Lung (tissue), 12 donors: ENCODE results near the gene SSH3. TPM values are rescaled to one million over a fixed set of nuclear protein-coding genes. Genes with fewer than 3 reads are reported as not detected.

ENCODE experiments used
- ATAC-seq: fragments of 200-7000 bp; cut with Tn5 transposase; one replicate; pipeline ENCODE4 v1.9.1; 2020; ENCODE audit warnings: moderate number of reproducible peaks; ENCODE audit not compliant: insufficient read depth, low FRiP score
- DNase-seq, 3 donors: peaks; one replicate each; pipeline ENCODE4 v3.0.0-alpha.2; 2013 to 2017
- H3K27ac ChIP-seq, 2 donors: one replicate each; pipeline ENCODE4 v1.5.1; 2013; ENCODE audit warnings: mild to moderate bottlenecking in 2 of 2, moderate library complexity in 2 of 2, control low read depth in 1 of 2, inconsistent platforms in 1 of 2, low read depth in 1 of 2, low read length in 1 of 2
- H3K27me3 ChIP-seq, 3 donors: one replicate each; pipeline ENCODE4 v1.5.1; 2013; ENCODE audit warnings: low read length in 2 of 3; ENCODE audit not compliant: control insufficient read depth in 3 of 3, insufficient read depth in 3 of 3
- H3K36me3 ChIP-seq, 4 donors: one replicate each; pipeline ENCODE4 v1.5.1; 2013; ENCODE audit warnings: low read length in 4 of 4, mild to moderate bottlenecking in 1 of 4, moderate library complexity in 1 of 4; ENCODE audit not compliant: control insufficient read depth in 4 of 4, insufficient read depth in 4 of 4
- H3K4me1 ChIP-seq, 5 donors: one replicate each; pipeline ENCODE4 v1.5.1; 2013; ENCODE audit warnings: low read length in 5 of 5, mild to moderate bottlenecking in 2 of 5, moderate library complexity in 1 of 5; ENCODE audit not compliant: control insufficient read depth in 5 of 5, insufficient read depth in 5 of 5
- H3K4me3 ChIP-seq: one replicate; pipeline ENCODE4 v1.5.1; 2013; ENCODE audit warnings: mild to moderate bottlenecking, control low read depth, moderate library complexity
- H3K9ac ChIP-seq, 2 donors: one replicate each; pipeline ENCODE4 v1.5.1; 2013; ENCODE audit warnings: low read length in 2 of 2, control low read depth in 1 of 2; ENCODE audit not compliant: insufficient read depth in 1 of 2
- H3K9me3 ChIP-seq, 4 donors: one replicate each; pipeline ENCODE4 v1.5.1; 2013; ENCODE audit warnings: low read length in 3 of 4, mild to moderate bottlenecking in 1 of 4, moderate library complexity in 1 of 4; ENCODE audit not compliant: control insufficient read depth in 4 of 4, insufficient read depth in 3 of 4
- WGBS, 2 donors: extraction: QIAGEN DNeasy Blood & Tissue Kit; methylation state at CpG; one replicate each; pipeline ENCODE4 v1.1.7; 2013; 5-methylcytosine and 5-hydroxymethylcytosine counted together
- polyA plus RNA-seq, 2 donors: library from polyadenylated mRNA; stranded (reverse); fragments of 200-250 nt; gene quantifications; one replicate each; pipeline ENCODE4 v1.2.1, GENCODE V29; 2013
- total RNA-seq, 2 donors: library from RNA; depleted of rRNA in 1 of 2; stranded (reverse); fragments of >200 nt in 1 of 2; gene quantifications; one replicate each; pipeline ENCODE4 v1.2.1, GENCODE V29; 2014 to 2021
- TF ChIP-seq, protein P1 (sequence below): IDR thresholded peaks from 2 replicates; pipeline ENCODE4 v1.5.1; 2012; ENCODE audit warnings: mild to moderate bottlenecking; ENCODE audit errors: control extremely low read depth, extremely low read depth
- donor health status: control.
- donor health status: control.
- donor health status: Bipolar disorder and iron deficiency.
- donor health status: healthy.
- donor health status: DM: yes; HTN: yes; CAD: no.

The SSH3 gene
- total and polyA plus RNA-seq, 4 donors: 19.0 to 42.7 (median 27.2) TPM

DNA sequence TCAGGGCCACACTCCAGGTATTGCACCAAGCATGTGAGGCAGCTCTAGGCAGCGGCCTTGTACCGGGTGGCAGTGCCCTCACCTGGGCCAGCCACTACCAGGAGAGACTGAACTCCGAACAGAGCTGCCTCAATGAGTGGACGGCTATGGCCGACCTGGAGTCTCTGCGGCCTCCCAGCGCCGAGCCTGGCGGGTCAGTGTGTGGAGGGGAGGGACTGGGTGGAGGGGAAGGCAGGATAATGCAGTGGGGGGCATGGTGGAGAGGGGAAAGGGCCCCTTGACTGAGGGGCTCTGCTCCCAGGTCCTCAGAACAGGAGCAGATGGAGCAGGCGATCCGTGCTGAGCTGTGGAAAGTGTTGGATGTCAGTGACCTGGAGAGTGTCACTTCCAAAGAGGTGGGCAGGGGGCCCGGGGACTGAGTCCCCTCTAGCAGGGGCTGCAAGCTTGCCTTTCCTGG, 4.2 kb downstream of the SSH3 start:
- ATAC-seq: no peak
- WGBS, 2 donors: 88 to 94% methylated on average over 12 of the region's 12 CpGs

DNA sequence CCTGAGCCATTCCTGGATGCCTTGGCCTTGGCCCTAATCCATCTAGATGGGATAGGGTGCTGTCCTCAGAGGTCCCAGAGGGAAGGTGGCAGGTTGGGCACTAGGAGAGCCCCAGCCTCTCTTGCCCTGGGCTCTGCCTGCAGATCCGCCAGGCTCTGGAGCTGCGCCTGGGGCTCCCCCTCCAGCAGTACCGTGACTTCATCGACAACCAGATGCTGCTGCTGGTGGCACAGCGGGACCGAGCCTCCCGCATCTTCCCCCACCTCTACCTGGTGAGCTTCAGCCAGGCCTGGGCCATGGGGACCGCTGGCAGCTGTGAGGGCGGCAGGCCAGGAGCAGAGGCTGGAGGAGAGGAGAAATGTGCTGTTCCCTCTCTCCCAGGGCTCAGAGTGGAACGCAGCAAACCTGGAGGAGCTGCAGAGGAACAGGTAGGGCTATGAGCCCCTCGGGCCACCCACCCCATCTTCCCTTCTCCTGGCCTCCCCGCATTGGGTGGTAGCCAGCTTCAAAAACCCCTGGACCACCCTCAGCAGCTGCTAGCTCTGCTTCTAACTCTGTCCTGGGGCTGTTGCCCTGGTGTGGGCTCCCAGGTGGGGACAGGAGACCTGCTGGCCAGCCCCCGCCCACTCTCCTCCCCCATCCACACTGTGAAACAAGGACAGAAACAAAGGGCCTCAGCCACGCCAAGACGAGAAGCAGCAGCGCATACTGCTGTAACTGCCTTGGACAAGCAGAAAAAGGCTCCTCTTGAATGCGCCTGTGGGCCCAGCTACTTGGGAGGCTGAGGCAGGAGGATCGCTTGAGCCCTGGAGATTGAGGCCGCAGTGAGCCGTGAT, 4.9 kb downstream of the SSH3 start:
- 94 to 97% methylated on average over 19 to 20 of the region's 20 CpGs for WGBS, 2 donors
- Histone ChIP-seq H3K4me3 (no peak overlapping the region), H3K9ac (no peak overlapping the region), H3K27ac (no peak overlapping the region), H3K27me3 (no peaks in the 10 kb centered on the region), H3K36me3 (peaks cover 0 to 39% (median 8%) of the 10 kb centered on the region in 4 donors), H3K9me3 (no peaks in the 10 kb centered on the region), H3K4me1 (peaks cover 0 to 10% (median 7%) of the 10 kb centered on the region in 5 donors)
- TF ChIP-seq, protein P1, sequence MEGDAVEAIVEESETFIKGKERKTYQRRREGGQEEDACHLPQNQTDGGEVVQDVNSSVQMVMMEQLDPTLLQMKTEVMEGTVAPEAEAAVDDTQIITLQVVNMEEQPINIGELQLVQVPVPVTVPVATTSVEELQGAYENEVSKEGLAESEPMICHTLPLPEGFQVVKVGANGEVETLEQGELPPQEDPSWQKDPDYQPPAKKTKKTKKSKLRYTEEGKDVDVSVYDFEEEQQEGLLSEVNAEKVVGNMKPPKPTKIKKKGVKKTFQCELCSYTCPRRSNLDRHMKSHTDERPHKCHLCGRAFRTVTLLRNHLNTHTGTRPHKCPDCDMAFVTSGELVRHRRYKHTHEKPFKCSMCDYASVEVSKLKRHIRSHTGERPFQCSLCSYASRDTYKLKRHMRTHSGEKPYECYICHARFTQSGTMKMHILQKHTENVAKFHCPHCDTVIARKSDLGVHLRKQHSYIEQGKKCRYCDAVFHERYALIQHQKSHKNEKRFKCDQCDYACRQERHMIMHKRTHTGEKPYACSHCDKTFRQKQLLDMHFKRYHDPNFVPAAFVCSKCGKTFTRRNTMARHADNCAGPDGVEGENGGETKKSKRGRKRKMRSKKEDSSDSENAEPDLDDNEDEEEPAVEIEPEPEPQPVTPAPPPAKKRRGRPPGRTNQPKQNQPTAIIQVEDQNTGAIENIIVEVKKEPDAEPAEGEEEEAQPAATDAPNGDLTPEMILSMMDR: no peak
- ATAC-seq (no peak), DNase-seq (no peak)

More for the DNA sequence above, 4.2 kb downstream of the SSH3 start:
- Histone ChIP-seq H3K27ac (no peak overlapping the region), H3K36me3 (peaks cover 0 to 39% (median 8%) of the 10 kb centered on the region in 4 donors), H3K9me3 (no peaks in the 10 kb centered on the region), H3K4me1 (peaks cover 0 to 16% (median 7%) of the 10 kb centered on the region in 5 donors), H3K4me3 (no peak overlapping the region), H3K9ac (no peak overlapping the region), H3K27me3 (no peaks in the 10 kb centered on the region)
- DNase-seq: no peak
- TF ChIP-seq, protein P1: no peak

DNA sequence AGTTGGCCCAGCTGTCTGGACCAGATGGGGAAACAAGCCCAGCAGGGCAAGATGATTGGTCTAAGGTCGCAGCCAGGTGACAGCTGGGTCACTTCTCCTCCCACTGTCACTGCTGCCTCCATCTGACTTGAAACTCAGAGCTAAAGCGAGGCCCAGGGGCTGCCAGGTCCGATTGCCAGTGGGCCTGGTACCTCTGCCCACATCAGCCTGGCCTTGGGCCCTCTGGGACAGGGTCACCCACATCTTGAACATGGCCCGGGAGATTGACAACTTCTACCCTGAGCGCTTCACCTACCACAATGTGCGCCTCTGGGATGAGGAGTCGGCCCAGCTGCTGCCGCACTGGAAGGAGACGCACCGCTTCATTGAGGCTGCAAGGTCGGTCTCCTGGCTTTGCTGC, 5.8 kb downstream of the SSH3 start:
- ATAC-seq: no peak
- Histone ChIP-seq H3K9me3 (no peaks in the 10 kb centered on the region), H3K27me3 (no peaks in the 10 kb centered on the region), H3K4me1 (peaks cover 0 to 8% (median 3%) of the 10 kb centered on the region in 5 donors), H3K9ac (no peak overlapping the region), H3K36me3 (peaks cover 0 to 39% (median 8%) of the 10 kb centered on the region in 4 donors), H3K4me3 (no peak overlapping the region), H3K27ac (no peak overlapping the region)
- TF ChIP-seq, protein P1: no peak
- DNase-seq: no peak
- WGBS, 2 donors: 96 to 97% methylated on average over 11 of the region's 11 CpGs
